C1 segment of cervical spinal cord (tissue), 14 donors: Measurements from ENCODE around the gene PPP1R37.

Experiments used
- DNase-seq, 14 donors: peaks; one replicate each; lab custom pipeline; 2025; lab: John Stamatoyannopoulos, UW

Gene PPP1R37

DNA sequence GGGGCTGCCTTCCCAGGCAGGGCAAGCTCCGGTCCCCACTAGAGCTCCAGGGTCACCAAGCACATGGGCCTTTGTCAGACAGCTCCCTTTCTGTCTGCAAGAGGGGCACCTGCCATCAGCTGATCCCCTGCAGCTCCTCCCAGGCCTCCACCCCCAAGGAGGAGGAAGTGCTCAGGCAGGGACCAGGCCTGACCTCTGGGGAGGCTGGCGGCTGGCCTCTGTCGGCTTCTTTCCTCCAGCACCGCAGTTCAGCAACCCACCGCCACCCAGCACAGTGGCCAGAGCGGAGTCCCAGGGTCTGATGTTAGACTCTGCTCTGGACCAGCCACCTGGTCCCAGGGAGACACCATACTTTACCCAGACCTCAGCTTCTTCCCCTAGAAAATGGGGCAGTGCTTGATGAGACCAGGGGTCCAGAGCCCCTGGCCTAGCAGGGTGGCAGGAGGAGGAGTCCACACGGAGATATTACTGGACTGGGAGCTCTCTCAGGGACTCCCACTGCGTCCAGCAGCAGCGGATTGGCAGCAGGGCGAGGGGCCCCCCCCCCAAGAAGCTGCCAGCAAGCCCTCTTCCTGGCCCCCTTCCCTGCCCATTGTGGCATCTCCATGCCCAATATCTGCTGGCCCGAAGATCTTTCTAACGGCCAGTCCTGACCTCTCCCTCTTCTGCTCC is 43.7 kb downstream of the PPP1R37 start:
- DNase-seq = no peak

DNA sequence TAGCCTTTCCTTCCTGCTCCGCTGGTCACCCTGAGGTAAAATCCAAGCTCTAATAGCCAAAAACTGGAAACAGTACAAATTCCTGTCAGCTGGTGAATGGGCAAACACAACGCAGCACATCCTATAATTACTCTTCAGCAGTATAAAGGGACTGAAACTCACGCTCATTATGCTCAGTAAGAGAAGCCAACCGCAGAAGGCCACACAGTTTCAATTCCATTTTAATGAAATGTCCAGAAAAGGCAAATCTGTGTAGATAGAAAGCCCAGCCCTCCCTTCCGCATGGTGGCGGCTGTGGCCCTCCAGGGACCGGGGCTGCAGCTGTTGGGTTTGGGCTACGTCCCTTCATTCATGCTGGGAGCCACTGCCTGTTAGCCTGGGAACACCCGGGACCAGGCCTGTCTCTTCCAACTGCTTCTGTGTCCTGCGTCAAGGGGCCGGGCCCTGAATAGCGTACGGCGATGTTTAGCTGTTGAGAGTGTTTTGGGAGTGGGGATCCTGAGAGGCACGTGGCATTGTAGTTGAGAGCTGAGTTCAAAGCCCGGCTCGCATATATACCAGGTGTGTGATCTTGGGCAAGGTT is 44.3 kb downstream of the PPP1R37 start:
- DNase-seq = peak in 2 of 14 donors; percentile 9 to 21

DNA sequence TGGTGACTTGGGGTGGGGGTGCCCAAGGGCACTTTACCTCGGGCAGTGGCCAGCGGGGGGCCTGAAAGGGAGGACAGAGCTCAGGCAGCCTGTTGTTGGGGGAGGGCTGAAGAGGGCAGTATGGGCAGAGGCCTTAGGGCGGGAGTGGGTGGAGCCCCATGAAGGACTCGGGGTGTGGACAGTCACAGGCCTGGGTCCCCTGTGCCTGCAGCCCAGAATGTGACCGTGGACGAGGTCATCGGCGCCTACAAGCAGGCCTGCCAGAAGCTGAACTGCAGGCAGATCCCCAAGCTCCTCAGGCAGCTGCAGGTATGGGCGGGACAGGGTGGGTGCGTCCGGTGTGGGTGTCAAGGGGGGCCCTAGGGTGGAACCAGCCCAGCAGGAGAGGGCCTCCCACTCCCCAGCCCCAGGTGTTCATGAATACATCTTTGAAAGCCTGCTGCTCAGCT is 45.3 kb downstream of the PPP1R37 start:
- DNase-seq = no peak

DNA sequence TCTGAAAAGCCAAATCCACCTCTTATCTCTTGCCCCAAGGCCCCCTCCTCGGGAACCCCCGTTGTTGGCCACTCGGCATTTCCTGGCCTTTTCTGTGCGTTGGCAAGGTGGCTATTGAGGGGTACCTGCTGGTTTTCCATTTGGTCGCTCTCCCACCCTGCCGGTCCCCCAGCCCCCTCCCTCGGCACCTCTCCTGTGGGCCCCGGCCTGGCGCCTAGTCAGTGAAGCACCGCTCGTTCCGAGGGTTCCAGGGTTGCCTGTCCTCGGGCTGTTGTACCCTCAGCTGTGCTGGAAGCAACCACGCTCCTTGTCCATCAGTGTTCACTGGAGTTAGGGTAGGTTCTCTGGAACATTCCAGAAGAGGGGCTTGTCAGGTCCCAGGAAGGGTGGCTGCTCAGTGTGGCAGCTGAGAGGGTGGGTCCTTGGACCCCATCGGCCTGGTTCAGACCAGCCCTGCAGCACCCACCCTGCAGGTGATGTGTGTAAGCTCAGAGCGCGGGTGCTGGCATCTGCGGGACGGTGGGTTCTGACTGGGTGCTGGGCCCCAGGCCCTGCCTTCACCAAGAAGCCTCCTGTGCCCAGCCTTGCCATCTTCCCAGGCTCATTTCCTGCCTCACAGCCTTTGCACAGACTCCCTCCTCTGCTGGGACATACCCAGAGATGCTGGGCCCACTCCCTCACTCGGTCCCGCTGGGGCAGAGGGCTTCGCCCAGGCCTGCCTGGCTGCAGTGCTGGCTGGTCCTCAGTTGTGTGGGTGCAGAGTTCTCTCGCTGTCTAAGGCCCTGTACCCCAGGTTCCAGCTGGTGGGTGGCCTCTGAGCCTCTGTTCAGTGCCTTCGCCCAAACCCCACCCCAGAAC is 46.5 kb downstream of the PPP1R37 start:
- DNase-seq = no peak

DNA sequence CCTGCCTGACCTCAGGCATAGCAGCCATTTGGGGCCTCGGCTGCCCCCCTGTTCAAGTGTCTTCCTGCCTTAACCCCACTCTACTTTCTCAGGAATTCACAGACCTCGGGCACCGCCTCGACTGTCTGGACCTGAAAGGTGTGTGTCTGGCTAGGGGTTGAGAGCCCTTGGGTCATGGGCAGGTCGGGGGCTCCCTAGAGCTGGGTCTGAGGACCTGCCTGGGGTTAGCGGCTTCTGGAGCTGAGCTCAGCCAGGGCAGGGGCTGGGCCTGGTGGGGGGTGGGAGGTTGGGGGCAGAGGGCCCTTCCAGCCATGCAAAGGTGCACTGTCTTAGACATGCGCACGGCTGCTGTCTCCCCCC is 47.1 kb downstream of the PPP1R37 start:
- DNase-seq = no peak

DNA sequence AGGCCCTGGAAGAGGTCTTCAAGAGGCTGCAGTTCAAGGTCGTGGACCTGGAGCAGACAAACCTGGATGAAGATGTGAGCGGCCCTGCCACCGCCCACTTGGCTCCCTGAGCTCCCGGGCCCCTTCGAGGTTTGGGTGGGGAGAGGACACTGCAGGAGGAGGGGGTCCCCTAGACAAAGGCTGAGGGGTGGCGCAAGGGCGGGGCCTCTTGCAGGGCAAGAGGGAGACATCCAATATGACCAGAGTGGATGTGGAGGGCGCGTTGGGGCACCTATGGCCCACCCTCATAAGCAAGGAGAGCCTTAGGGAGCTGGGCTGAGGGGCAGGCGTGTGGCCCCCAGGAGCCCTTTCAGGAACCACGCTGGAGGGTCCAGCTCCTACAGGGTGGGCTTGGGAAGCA is 47.6 kb downstream of the PPP1R37 start:
- DNase-seq = no peak

DNA sequence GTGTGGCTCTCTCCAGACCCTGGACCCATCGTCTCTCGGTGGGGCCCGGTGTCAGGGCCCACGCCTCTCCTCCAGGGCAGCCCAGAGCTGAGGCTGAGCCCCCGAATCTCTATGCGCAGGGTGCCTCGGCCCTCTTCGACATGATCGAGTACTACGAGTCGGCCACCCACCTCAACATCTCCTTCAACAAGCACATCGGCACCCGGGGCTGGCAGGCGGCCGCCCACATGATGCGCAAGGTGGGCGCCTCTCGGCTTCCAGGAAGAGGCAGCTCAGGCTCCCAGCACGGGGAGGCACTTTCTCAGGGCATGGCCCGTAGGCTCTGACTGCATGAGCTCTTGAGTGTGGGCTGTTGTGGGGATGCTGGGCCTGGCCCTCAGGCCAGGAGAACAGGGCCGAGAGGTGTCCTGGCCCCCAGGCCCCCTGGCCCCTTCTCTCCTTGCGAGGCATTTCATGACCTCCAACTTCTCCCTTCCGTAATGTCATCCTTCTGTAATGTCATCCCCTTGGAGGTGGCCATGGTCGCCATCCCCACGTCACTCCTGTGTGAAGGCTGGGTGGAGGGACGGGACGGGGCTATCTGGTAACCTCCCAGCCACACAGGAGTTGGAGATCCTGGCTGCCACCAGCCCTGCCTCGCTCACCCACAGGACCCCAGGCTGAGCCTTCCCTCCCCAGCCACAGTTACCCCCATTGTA is 48.4 kb downstream of the PPP1R37 start:
- no peak for DNase-seq

DNA sequence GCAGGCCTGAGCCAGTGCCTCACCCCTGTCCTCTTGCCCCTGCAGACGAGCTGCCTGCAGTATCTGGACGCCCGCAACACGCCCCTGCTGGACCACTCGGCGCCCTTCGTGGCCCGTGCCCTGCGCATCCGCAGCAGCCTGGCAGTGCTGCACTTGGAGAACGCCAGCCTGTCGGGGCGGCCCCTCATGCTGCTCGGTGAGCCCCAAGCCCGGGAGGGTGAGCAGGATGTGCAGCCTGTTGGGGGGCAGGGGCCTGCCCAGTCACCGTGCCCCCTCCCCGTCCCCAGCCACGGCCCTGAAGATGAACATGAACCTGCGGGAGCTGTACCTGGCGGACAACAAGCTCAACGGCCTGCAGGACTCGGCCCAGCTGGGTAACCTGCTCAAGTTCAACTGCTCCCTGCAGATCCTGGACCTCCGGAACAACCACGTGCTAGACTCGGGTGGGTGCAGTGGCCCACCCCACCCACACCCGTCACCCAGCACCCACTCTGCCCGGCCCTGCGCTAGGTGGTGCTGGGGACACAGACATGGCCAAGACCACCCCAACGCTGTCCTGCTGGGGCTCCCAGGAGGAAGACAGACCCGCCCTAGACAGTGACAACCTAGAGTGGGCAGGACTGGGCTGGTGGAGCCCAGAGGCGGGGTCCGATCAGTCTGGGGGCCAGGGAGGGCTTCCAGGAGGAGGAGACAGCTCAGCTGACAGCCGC is 49.2 kb downstream of the PPP1R37 start:
- no peak for DNase-seq

DNA sequence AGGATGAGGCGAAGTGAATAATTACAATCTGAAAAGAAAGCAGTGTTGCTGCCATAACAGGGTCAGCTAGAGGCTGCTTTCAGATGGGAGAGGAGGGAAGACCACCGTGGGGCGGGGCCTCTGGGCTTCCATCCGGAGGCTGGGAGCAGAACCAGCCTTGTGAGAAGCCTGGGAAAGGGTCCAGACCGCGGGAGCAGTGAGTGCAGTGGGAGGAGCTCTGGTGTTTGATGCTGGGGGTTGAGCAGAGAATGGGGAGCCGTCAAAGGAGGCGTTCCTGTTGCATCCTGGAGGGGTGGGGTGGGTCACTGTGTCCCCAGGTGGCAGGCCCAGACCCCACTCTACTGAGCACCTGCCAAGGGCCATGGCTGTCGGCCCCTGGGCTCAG is 49.7 kb downstream of the PPP1R37 start:
- no peak for DNase-seq

DNA sequence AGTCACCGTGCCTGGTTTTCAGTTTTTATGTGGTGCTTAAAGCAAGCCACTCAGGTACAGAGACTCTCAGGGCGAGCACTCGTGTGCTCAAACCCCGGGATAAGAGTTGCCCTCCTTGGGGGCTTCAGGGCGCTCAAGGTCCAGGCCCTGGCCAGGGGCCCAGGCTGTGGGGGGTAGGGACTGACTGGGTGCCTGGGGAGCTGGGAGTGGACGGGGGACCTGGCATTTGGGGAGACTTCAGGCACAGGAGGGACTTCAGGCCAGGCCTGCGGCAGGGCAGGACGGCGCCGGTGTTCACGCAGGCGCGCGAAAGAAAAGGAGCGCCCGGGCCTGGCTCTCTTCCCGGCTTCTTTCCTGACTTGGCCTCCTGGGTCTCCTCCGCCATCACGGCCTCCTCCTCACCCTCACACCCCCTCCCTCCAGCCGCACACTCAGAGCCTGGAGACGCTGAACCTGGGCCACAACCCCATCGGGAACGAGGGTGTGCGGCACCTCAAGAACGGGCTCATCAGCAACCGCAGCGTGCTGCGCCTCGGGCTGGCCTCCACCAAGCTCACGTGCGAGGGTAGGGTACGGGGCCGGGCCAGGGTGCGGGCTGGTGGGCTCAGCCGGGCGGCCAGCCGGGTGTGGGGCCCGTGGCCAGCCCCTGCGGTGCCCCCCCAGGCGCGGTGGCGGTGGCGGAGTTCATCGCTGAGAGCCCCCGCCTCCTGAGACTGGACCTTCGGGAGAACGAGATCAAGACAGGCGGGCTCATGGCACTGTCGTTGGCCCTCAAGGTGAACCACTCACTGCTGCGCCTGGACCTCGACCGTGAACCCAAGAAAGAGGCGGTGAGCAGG is 51.7 kb downstream of the PPP1R37 start:
- no peak for DNase-seq

DNA sequence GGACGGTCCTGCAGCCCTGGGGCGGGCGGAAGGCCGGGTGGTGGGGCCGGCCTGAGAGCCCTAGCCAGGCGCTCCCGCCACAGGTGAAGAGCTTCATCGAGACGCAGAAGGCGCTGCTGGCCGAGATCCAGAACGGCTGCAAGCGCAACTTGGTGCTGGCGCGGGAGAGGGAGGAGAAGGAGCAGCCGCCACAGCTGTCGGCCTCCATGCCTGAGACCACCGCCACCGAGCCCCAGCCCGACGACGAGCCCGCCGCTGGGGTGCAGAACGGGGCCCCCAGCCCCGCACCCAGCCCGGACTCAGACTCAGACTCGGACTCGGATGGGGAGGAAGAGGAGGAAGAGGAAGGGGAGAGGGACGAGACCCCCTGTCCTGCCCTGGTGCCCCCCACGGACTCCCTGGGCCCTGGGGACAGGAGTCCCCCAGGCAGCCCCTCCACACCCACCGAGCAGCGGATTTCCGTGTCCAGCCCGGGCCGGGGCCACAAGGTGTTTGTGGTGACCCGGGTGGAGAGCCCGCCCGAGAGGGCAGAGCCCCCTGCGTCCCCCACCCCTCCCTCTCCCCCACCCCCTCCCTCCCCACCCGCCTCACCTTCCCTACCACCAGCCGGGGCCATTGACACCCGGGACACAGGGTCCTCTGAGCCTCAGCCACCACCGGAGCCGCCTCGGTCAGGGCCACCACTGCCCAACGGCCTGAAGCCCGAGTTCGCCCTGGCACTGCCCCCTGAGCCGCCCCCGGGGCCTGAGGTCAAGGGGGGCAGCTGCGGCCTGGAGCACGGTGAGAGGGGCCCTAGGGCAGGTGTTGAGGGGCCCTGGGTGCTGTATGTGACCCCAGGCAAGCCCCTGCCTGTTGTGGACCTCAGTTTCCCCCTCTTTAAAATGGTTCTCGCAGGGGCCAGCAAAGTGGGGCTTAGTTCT is 52.6 kb downstream of the PPP1R37 start:
- no peak for DNase-seq

DNA sequence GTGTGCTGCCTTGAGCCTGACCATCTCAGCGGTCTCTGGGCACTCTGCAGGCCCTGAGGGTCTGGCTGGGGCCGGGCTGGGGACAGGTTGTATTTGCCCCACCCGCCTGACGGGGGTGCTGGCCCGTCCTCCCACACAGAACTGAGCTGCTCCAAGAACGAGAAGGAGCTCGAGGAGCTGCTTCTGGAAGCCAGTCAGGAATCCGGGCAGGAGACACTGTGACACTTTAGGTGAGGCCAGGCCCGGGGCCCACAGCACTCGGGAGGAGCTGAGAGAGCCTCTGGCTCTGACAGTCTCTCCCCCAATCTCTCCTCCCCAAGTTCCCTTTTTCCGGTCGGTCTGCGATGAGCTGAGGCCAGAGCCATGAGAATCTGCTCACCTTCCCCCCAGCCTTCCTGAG is 53.3 kb downstream of the PPP1R37 start:
- no peak for DNase-seq

DNA sequence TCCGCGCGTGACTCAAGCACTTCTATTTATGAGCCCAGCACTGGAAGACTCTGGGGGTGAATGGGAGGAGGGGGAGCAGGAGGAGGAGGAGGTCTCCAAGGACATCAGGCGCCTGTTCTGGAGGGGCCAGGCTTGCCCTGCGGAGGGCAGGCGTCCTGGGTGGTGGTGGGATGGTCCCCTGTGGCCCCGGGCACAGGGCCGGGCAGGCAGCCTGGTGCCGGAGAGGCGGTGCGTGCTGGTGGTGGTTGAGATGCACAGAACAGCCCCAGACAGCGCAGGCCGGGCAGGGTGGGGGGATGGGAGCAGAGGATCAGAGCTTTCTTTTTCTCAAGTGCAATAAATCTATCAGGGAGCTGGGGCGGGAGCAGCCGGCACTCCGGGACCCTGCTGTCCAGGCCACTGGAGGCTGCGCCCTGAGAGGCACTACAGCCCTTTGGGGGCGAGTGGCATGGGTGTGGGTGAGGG is 53.8 kb downstream of the PPP1R37 start:
- no peak for DNase-seq

DNA sequence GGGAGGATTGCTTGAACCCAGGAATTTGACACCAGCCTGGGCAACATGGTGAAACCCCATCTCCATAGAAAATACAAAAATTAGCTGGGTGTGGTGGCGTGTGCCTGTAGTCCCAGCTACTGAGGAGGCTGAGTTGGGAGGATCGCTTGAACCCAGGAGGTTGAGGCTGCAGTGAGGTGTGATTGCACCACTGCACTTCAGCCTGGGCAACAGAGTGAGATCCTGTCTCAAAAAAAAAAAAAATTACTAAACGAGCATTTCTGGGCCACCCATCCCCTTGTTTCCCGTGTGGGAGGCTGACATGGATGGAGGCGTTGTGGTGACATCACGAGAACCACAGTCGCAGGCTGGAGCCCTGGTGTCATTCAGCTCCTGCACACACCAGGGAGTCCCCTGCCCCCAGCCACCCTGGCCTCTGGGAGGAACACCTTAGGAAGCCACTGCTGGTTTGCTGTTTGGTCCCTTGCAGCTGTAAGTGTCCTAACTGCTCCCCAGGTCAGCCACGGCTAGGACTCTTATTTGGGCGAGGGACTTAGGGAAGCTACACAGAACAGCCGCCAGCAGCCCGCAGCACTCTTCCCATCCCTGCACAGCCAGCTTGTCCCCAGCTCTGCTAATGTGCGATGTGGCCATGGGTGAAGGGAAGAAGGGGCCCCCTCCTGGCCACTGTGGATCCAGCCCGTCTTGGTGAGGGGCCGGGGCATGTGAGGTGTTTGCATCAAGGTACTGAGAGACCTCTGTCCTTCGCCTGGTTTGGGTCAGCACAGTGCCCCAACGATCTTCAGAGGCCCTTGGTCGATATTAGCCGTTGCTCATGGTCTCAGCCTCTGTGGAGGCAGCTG is 55.1 kb downstream of the PPP1R37 start:
- no peak for DNase-seq

DNA sequence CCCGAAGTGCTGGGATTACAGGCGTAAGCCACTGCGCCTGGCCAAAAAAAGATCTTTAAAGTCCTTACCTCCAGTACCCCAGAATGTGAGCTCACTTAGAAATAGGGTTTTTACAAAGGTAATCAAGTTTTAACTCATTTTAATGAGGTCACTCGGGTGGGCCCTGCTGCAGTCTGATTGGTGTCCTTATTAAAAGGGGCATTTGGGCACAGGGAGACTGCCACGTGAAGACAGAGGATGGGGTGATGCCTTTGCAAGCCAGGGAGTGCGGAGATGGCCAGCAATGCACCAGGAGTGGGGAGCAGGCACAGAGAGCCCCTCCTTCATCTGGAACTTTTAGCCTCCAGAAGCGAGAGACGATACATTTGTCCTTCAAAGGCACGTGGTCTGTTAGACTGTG is 56.1 kb downstream of the PPP1R37 start:
- DNase-seq = no peak

DNA sequence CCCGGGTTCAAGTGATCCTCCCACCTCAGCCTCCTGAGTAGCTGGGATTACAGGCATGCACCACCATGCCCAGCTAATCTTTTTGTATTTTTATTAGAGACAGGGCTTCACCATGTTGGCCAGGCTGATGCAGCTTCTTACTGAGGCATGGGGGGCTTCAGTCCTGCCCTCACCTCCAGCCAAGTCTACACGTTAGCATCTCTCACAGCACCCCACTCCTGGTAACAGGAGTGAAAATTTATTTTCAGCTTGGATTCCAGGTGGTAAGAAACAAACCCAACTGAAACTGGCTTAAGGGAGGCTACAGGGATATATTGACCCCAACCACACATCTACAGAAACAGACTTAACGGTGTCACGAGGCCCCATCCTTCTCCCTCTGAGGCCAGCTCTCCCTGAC is 57.2 kb downstream of the PPP1R37 start:
- DNase-seq = no peak

DNA sequence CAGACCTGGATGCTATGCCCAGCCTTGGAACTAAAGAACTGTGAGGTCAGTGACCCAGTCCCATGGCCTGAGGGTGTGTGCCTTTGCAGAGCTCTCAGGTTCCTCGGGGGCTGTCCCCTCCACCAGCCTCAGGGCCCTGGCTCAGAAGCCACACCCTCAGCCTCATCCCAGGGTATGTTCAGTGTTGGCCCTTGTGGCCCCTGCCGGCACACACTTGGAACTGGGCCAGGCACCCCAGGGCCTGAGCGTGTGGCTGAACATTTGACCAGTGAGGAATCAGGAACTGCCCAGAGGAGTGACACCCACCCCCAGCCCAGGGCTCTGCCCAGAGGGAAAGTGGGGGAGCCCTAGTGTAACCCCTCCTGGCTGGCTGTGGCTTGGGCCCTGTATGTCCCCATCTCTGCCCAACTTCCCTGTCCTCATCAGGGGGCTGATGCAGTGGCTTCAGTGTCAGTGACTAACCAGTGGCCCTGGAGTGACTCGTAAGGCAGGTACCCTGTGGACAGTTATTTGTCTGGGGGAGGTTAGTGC is 57.8 kb downstream of the PPP1R37 start:
- DNase-seq = no peak

DNA sequence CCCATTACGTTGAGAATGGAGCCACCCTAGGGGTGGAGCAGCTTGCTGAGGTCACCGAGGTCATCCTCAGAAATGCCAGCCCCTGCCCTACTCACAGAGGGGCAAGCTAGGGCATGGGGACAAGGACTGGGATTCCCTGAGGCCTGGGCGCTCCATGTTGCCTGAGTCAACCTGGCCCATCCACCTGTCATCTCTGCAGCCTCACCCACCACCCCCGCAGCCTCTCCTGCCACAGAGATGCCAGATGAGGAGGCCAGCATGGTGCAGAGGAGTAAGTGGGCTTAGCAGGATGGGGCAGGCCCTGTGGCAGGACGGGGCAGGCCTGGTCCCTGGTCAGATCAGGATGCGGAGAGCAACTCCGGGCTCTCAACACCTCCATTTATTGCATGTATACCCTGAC is 58.3 kb downstream of the PPP1R37 start:
- no peak for DNase-seq
